ENCODE measurements around the gene SAMD13. TPM values are rescaled to one million over a fixed set of nuclear protein-coding genes. Genes with fewer than 3 reads are reported as not detected.

Gene SAMD13
- total RNA-seq, 1 experiment from 2014 or later = 0.59 TPM

GRCh38 chr1:84289169-84289785, 12.2 kb upstream of the SAMD13 start:
- ChIA-PET POLR2A (no interaction called here), CTCF (no interaction called here)
- intact Hi-C loops (cut with micrococcal nuclease; ENCODE audit: unreplicated experiment) = no loop called here
- Histone ChIP-seq H3K4me1 (no peaks in the 10 kb centered on the region), H3K9me3 (no peaks in the 10 kb centered on the region), H3K36me3 (ENCODE audit: control insufficient read depth, insufficient read depth, low read length) (no peaks in the 10 kb centered on the region), H3K27me3 (replicated peaks; ENCODE audit: control insufficient read depth, insufficient read depth, low read length) (no peaks in the 10 kb centered on the region), H3K4me3 (ENCODE audit: low read depth, low read length) (no peak overlapping the region)
- DNase-seq = no peak
- no peaks in the 10 kb centered on the region for H3K4me1 Mint-ChIP-seq (ENCODE audit: low read depth, unreplicated experiment)
- no TSS peak for BruUV-seq (replicated peaks)
- TF ChIP-seq, protein P1, sequence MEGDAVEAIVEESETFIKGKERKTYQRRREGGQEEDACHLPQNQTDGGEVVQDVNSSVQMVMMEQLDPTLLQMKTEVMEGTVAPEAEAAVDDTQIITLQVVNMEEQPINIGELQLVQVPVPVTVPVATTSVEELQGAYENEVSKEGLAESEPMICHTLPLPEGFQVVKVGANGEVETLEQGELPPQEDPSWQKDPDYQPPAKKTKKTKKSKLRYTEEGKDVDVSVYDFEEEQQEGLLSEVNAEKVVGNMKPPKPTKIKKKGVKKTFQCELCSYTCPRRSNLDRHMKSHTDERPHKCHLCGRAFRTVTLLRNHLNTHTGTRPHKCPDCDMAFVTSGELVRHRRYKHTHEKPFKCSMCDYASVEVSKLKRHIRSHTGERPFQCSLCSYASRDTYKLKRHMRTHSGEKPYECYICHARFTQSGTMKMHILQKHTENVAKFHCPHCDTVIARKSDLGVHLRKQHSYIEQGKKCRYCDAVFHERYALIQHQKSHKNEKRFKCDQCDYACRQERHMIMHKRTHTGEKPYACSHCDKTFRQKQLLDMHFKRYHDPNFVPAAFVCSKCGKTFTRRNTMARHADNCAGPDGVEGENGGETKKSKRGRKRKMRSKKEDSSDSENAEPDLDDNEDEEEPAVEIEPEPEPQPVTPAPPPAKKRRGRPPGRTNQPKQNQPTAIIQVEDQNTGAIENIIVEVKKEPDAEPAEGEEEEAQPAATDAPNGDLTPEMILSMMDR (IDR thresholded peaks at IDR 0.05; ENCODE audit: insufficient read depth in 1 of 2, low read depth in 1 of 2, low read length in 1 of 2, severe bottlenecking in 1 of 2, unreplicated experiment in 1 of 2) = no peak
- H3K27me3 Mint-ChIP-seq (ENCODE audit: insufficient read depth, unreplicated experiment) = no peaks in the 10 kb centered on the region
- no peak overlapping the region for H3K27ac Mint-ChIP-seq (ENCODE audit: unreplicated experiment)
- peaks cover 53% of the 10 kb centered on the region for H3K9me3 Mint-ChIP-seq (ENCODE audit: unreplicated experiment)
- H3K4me3 Mint-ChIP-seq (ENCODE audit: unreplicated experiment) = no peak overlapping the region
- H3K36me3 Mint-ChIP-seq (ENCODE audit: insufficient read depth, unreplicated experiment) = peaks cover 7% of the 10 kb centered on the region

DNA sequence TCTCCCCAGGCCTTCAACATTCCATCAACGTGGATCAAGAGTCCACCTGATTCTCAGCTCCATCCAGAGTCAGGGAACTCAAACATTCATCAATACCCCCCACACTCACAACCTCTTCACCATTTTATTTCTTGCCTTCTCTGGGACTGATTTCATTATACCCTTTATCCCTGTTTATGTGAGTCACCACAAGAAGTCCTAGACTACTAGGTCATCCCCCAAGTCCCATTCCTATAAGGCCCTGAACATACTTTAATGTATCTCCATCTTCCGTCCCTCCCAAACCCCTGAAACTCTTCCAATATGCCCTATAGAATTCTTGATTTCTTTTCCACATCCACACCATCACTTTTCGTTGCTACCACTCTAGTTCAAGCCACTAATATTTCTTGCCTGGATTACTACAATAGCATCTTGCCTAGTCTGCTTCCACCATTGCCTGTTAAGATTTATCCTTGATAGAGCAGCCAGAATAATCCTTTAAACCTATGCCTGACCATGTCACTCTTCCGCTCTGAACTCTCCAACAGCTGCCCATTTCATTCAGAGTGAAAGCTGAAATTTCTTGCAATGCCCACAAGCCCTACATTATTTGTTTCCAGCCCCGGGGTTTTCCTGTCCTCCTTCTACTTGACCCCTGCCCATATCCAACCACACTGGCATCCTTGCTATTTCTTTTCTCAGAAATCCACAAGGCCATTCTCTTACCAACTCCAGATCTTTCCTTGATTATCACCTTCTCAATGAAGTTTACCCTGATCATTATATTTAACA, 9.4 kb upstream of the SAMD13 start:
- no peak for DNase-seq
- Mint-ChIP-seq H3K4me1 (ENCODE audit: low read depth, unreplicated experiment) (no peaks in the 10 kb centered on the region), H3K27me3 (ENCODE audit: insufficient read depth, unreplicated experiment) (no peaks in the 10 kb centered on the region), H3K27ac (ENCODE audit: unreplicated experiment) (no peak overlapping the region), H3K36me3 (ENCODE audit: insufficient read depth, unreplicated experiment) (no peaks in the 10 kb centered on the region), H3K4me3 (ENCODE audit: unreplicated experiment) (no peak overlapping the region), H3K9me3 (ENCODE audit: unreplicated experiment) (peaks cover 47% of the 10 kb centered on the region)
- Histone ChIP-seq H3K4me1 (no peaks in the 10 kb centered on the region), H3K27me3 (replicated peaks; ENCODE audit: control insufficient read depth, insufficient read depth, low read length) (no peaks in the 10 kb centered on the region), H3K36me3 (ENCODE audit: control insufficient read depth, insufficient read depth, low read length) (no peaks in the 10 kb centered on the region), H3K4me3 (ENCODE audit: low read depth, low read length) (no peak overlapping the region), H3K9me3 (no peaks in the 10 kb centered on the region)
- ChIA-PET POLR2A (no interaction called here), CTCF (no interaction called here)
- TF ChIP-seq, protein P1 (IDR thresholded peaks at IDR 0.05; ENCODE audit: insufficient read depth in 1 of 2, low read depth in 1 of 2, low read length in 1 of 2, severe bottlenecking in 1 of 2, unreplicated experiment in 1 of 2) = no peak
- intact Hi-C loops (cut with micrococcal nuclease; ENCODE audit: unreplicated experiment) = no loop called here
- BruUV-seq (replicated peaks) = no TSS peak

DNA sequence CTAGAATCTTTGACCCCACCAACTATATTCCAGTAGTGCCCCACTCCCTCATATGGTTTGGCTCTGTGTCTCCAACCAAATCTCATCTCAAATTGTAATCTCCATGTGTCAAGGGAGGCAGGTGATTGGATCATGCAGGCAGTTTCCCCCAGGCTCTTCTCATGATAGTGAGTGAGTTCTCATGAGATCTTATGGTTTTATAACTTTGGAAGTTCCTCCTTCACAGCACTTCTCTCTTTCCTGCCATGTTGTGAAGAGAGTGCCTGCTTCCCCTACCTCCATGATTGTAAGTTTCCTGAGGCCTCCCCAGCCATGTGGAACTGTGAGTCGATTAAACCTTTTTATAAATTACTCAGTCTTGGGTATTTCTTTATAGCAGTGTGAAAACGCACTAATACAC, 7.7 kb upstream of the SAMD13 start:
- Mint-ChIP-seq H3K9me3 (ENCODE audit: unreplicated experiment) (peaks cover 45% of the 10 kb centered on the region), H3K27me3 (ENCODE audit: insufficient read depth, unreplicated experiment) (no peaks in the 10 kb centered on the region)
- CTCF ChIA-PET = no interaction called here

More for the DNA sequence above, 7.7 kb upstream of the SAMD13 start:
- Mint-ChIP-seq H3K36me3 (ENCODE audit: insufficient read depth, unreplicated experiment) (no peaks in the 10 kb centered on the region), H3K4me1 (ENCODE audit: low read depth, unreplicated experiment) (no peaks in the 10 kb centered on the region), H3K27ac (ENCODE audit: unreplicated experiment) (no peak overlapping the region), H3K4me3 (ENCODE audit: unreplicated experiment) (no peak overlapping the region)
- intact Hi-C loops (cut with micrococcal nuclease; ENCODE audit: unreplicated experiment) = no loop called here
- no TSS peak for BruUV-seq (replicated peaks)
- TF ChIP-seq, protein P1 (IDR thresholded peaks at IDR 0.05; ENCODE audit: insufficient read depth in 1 of 2, low read depth in 1 of 2, low read length in 1 of 2, severe bottlenecking in 1 of 2, unreplicated experiment in 1 of 2) = no peak
- POLR2A ChIA-PET = no interaction called here
- Histone ChIP-seq H3K4me1 (no peaks in the 10 kb centered on the region), H3K4me3 (ENCODE audit: low read depth, low read length) (no peak overlapping the region), H3K9me3 (no peaks in the 10 kb centered on the region), H3K36me3 (ENCODE audit: control insufficient read depth, insufficient read depth, low read length) (no peaks in the 10 kb centered on the region), H3K27me3 (replicated peaks; ENCODE audit: control insufficient read depth, insufficient read depth, low read length) (no peaks in the 10 kb centered on the region)
- DNase-seq = no peak
